ENCODE measurements around the gene YAE1.
"Not testable (repeated sequence)": the region's sequence is repeated elsewhere in the genome, so short reads cannot be mapped to it uniquely, and the experiment has no call there.

YAE1 gene, protein sequence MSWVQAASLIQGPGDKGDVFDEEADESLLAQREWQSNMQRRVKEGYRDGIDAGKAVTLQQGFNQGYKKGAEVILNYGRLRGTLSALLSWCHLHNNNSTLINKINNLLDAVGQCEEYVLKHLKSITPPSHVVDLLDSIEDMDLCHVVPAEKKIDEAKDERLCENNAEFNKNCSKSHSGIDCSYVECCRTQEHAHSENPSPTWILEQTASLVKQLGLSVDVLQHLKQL
- 0.98 to 8.4 (median 5.2) reads per million in 18 experiments for total RNA-seq

DNA sequence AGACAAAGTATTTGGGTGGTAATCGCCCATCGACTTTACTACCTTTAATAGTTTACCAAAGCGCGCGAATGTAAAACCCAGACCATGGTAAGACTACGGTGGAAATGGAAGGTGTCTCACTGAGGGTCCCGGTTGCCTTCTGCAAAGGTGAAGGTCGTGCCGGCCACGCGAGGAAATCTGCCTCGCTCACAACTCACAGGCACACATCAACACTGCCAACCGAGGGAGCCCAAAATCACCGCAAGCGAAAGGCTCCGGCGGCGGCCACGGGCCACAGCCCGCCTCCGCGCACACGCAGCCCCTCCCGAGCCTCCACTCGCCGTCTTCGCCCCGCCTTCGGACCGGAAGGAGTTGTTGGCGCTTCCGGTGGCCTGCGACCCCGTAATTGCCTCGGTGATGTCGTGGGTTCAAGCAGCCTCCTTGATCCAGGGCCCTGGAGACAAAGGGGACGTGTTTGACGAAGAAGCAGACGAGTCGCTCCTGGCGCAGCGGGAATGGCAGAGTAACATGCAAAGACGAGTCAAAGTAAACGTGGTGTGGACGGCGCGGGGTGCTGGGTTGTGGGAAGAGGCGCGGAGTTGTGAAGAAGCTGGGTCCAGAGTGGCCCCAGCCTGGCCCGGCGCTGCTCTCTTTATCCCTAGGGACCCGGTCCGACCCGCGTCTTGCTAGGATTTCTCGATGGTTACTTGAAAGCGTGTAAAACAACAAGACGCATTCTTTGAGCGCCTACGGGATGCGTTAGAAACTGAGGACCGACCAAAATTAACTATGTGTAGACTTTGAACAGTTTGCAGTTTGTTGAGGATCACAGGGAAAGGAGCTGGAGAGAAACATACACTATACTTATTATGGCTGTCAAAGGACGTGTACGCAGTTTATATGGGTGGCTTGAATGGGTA lies at the start of gene YAE1:
Gene YAE1 (plus strand): TSS at position 382 of the 899 bp plus-strand sequence. CDS start 15 bp downstream, at position 397.
- peak; percentile 60 to 76 for DNase-seq

DNA sequence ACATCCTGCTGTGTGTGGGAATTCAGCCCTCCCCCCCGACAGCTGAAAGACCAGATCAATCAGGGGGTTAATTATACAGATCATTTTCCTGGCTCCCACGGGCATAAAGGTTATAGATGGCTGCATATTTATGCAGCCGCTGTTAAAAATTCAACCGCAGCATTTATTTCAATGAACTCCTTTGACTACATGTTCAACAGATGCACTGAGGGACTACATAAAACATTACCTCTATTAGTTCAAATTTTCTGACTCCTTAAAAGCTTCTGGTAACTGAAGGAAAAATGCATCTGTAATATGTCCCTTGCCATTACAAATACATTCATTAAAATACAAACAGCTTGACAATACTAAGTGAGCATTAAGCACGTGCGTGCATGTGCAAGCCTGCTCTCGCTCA lies 49.7 kb upstream of the YAE1 start:
- DNase-seq = no peak

DNA sequence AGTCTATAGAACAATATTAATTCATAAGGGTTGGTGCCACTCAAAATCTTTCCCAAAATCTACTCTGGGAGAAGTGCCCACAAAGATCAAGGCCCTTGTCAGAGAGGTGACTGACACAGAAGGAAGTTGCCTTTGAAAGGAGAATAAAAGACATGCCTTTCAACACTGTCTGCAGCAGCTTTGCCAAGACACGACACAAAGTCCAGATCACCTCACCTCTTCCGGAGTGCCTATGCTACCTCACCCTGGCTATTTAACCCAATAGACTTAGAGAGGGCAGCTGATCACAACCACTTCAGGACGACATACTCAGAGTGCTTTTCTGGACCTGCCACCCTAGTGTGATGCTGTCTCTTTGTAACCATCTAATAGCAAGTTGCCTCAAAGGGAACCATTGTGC lies 49.0 kb upstream of the YAE1 start:
- DNase-seq = no peak

DNA sequence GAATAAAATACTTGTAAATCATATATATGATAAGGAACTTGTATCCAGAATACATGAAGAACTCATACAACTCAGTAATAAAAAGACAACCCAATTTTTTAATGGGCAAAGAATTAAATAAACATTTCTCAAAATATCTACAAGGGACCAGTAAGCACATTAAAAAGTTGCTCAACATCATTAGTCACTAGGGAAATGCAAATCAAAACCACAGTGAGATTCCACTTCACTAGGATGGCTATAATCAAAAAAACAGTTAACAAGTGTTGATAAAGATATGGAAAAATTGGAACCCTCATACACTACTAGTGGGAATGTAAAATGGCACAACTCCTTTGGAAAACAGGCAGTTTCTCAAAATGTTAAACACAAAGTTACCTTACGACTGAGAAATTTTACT lies 40.3 kb upstream of the YAE1 start:
- DNase-seq = no peak

DNA sequence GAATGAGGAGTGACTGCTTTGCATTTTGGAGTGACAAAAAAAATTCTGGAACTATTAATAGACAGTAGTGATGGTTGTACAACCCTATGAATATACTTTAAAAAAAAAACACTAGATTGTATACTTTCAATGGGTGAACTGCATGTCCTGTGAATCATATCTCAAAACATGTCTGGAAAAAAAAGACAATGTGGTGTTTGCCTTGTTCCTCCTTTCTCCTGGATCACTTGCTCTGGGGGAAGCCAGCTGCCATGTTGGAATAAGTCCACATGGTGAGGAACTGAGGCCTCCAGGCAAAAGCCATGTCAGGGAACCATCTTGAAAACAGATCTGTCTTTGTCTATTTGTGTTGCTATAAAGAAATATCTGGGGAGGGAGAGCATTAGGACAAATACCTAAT lies 39.5 kb upstream of the YAE1 start:
- DNase-seq = no peak

DNA sequence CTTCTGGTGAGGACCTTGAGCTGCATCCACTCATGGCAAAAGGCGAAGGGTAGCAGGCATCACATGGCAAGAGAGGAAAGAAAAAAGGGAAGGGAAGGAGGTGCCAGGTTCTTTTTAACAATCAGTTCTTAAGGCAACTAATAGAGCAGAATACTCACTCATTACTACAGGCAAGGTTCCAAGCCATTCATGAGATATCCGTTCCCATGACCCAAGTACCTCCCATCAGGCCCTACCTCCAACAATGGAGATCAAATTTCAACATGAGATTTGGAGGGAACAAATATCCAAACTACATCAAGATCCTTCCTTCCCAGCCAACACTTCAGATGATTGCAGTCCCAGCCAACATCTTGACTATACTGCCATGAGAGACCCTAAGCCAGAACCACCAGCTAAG lies 38.9 kb upstream of the YAE1 start:
- no peak for DNase-seq

DNA sequence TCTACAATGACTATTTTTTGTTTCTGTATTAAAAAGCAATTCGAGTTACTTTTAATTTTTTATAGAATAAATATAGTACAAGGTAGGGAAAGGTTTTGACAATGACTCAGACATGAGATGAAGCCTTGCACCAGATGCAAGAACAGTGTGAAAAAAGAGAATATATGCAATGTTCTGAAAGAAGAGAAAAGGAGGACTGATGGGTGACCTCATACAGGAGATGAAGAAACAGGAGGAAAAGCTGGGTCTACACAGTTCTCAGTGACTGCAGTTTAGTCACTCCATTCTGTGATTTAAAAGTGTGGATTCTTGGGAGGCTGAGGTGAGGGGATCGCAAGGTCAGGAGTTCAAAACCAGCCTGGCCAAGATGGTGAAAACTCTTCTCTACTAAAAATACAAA lies 38.3 kb upstream of the YAE1 start:
- no peak for DNase-seq

DNA sequence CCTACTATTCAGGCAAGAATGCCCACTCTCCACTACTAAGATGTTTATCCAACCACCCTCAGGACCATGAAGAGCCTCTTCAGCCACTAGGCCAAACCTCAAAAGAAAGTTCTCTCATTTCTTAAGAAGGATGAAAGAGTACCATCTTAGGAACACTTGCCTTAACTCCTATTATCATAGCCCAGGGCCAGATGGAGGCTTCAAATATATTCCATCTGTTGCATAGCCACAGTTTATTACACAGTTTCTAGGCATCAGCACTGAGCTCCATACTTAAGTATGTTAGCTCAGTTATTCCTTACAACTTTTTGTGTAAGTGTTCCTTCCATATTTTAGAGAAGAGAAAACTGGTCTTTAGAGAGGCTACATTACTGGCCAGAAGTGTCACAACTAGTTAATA lies 37.4 kb upstream of the YAE1 start:
- no peak for DNase-seq

DNA sequence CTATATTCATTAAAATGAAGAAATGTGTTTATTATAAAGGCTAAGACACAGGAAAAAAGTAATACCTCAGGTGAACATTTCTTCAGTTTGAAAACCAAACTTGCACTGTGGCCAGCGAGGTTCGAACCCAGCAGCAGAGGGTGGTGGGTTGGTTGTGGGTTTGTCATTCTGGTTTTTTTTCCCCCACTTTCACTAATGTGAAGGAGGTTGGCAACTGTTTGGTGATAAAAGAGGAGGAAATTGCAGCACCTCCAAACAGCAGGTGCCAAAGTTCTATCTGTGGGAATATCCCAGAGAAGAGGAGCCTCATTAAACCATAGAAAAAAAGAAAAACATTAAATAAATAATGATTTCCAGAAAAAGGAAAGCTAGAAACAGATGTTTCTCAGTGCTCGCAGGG lies 36.6 kb upstream of the YAE1 start:
- DNase-seq = no peak

DNA sequence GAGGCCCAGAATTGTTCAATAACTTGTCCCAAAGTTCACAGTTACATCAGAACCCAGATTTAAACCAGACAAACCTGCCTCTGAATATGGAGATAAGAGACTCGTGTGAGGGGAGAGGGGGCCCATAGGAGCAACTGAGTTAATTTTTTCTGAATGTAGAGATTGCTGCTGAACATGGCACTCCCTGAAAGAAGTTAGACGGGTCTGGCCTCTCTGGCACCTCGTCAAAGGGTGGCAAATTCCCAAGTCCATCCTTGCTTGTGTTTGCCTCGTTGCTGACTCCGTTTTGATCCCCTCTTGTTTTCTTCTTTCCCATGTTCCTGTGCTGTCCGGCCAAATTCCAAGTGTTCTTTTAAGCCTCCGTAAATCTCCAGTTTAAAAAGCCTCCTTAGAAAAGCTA lies 35.2 kb upstream of the YAE1 start:
- no peak for DNase-seq

DNA sequence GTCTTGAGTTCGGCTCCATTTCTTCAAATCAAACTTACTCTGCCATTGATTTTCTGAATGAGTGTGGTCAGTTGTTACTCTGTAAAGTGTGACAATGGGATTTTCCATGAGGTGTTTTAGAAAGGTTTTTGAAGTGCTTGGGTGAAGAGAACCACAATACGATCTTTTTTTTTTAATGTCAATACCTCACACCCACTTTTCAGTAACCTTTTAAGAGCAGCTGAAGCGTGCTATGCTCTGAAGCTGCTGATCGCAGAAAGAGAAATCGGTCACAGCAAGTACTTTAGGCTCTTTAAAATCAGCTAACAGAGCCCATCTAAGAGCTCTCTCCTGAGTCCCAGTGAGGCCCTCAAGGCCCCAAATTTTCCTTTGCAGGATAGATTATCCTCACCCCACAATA lies 34.4 kb upstream of the YAE1 start:
- no peak for DNase-seq

DNA sequence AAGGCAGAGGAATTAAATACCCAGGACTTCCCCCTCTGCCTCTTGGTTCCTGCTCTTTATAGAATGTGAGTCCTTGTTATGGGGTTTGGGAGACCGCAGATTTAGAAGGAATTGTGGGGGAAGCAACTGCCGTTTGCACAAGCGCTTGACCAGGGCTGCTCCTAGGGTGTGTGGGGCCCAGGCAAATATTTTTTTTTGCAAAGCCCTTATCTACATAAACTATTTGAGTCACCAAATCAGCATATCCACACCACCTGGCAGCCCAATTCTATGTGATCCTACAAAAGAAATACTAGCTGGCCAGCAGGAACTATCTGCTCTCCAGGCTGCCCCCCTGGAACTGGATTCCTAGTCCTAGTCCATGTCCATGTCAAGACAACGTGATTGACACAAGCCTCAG lies 33.4 kb upstream of the YAE1 start:
- DNase-seq = no peak

DNA sequence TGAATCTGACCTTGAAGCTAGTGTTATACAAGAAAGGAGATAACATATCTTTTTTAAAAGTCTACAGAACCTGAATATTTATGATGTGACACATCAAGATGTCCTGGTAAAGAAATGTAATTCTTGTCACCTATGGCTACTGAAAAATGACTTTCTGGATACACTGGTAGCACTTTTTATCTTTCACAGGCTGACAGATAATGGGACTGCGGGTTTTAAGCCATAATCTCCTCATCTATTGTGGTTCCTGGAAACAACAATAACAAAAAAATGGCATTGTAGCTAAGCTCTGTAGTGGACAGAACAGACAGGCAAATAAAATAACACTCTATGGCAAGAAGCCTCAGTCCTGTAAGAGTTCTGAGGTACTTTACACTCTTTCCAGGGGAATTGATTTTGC lies 31.6 kb upstream of the YAE1 start:
- no peak for DNase-seq

DNA sequence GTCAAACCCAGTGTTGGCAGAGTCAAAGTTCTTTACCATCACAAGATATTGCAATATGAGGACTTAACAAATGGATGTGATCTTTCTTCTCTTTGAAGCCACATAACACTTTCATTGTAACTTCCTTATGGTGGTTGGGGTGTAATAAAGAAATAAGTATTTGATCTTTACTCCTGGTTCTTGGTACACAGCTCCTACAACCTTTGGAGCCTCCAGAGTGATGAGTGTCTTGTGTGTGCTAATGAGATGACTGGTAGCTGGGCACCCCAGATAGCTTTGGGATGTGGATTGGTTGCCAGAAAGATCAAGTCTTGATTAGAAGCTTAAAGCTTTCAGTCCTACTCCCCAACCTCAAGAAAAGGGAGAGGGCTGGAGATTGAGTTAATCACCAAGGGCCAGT lies 31.1 kb upstream of the YAE1 start:
- no peak for DNase-seq

DNA sequence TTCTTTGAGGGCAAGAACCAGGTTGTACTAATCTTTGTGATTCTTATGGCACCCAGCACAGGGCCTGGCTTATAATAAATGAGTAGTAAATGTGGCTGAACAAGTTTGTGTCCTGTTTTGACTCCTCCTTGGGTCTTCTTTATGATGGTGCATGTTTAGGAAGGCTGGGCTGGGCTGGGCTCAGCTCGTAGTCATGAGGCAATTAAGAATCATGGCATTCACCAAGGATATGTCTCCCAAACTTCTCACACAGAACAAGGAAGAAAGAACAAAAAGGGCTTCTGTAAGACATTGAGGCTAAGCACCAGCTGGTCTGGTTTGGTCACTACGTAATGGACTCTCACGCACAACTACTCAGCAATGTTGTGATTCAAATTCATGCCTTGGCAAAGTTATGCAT lies 30.5 kb upstream of the YAE1 start:
- DNase-seq = no peak

DNA sequence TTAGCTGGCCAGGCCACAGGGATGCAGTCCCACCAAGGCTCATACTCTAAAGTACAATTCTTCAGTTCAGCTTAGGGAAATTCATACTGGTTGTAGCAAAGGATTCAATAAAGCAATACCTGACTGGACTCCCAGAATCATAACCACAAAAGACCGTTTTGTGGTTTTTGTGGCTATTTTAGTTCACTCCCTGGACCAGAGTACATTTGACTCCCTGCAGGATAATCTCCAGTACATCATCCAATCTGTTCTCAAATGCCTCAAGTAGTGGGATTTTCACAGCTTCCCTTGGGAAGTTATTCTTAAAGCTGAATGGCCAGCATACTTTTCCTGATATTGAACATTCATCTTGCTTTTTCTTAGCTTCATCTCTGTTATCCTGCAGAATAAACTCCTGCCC lies 29.3 kb upstream of the YAE1 start:
- no peak for DNase-seq

DNA sequence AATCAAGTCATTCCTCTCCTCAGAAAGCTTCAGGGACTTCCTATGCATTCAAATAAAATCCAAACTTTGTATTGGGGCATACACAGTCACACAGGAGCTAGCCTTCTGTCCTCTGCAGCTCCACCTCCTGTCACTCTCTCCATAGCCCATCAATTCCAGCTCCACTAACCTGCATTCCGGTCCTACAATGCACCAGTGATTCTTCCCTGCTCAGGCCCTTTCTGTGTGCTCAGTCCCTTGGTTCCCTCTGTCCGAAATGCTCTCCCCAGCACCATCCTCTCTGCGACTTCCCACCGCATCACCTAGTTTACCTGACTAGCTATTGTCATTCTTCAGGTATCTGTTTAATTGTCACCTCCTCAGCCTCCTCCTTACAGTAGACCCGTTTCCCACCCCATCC lies 26.4 kb upstream of the YAE1 start:
- no peak for DNase-seq

DNA sequence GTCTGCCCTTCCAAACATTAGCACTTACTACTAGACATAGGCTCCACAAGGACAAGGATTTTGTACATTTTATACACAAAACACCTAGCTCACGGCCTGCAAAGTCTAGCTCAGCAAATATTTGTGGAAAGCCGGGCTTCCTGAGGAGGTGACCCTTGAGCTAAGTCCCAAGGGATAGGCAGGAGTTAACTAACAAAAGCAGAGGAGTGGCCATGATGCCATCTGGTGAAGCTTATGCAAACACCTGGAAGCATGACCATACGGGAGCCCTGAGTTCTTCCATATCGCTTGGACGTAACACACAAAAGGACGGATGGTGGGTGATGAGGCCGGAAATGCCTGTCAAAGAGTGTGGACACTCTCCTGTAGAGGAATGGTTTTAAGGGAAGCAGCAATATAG lies 25.9 kb upstream of the YAE1 start:
- no peak for DNase-seq

DNA sequence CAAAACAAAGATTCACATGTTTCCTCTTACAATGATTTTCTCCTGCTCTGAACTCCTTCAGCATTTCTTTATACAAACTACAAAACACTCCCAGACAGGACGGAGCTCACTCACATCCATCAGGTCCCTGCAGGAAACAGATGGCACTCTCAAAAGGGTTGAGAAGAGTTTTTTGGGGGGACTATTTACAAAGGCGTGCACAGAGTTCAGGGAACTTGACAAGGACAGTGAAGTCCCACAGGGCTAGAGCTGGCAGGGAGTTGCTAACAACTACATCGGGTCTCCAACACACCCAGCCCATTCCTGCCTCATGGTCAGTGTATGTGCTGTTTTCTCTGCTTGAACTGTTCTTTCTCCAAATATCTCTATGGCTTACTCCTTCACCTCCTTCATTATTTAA lies 24.7 kb upstream of the YAE1 start:
- no peak for DNase-seq

DNA sequence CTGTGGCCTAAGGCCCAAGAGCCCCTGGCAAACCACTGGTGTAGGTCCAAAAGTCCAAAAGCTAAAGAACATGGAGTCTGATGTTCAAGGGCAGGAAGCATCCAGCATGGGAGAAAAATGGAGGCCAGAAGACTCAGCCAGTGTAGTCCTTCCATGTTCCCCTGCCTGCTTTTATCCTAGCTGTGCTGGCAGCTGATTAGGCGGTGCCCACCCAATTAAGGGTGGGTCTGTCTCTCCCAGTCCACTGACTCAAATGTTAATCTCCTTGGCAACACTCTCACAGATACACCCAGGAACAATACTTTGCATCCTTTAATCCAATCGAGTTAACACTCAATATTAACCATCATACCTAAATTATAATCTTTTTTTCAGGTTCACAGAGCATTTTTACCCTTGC lies 21.4 kb upstream of the YAE1 start:
- DNase-seq = not testable (repeated sequence)

DNA sequence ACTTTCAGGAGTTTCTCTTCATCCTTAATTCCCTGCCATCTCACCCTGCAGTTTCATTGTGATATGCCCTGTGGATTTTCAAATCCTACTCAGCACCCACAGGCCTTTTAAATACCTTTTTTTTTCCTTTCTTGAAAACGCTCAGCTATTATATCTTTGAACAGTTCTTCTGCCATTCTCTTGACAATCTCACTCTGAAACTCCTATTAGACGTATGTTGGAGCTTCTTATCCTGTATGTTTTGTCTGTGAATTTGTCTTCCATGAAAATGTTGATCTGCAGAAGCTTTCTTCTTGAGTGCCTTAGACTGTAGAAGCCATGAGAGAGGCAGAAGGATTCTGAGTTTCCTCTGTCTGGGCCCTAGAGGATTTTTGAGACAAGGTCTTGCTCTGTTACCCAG lies 18.9 kb upstream of the YAE1 start:
- DNase-seq = no peak

DNA sequence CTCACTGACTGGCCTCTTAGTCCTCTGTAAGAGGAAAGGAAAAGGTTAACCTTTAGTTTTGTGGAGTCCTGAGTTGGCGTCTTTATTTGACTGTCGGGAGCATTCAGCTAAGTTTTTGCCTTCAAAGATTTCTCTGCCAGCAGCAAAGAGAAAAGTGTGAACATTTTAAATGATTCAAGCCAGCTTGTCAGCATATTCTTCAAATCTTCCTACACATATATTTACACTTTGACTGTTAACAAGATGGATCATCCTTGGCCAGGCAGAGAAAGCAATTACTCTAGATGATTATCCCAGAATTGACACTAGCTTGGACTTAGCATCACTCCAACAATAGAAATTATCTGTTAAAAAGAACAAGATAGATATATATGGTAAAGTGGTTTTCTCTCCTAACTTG lies 15.8 kb upstream of the YAE1 start:
- no peak for DNase-seq

DNA sequence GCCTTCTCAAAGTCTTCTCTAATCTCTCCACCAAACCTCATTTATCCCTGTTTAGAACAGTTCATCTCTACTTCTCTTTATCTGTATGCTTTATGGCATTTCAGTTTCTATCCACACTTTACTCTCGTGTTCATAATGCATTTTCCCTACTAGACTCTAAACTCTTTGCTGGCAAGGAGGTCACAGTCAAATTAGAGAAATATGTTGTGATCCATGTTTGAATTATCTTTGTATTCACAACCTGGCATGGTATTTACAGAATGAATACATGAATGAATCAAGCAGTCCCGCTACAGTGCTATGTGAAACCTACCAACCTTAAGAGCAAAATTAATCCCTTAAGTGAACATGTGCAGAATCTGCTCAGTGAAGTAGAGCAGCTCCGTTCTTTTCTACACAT lies 12.8 kb upstream of the YAE1 start:
- DNase-seq = no peak

DNA sequence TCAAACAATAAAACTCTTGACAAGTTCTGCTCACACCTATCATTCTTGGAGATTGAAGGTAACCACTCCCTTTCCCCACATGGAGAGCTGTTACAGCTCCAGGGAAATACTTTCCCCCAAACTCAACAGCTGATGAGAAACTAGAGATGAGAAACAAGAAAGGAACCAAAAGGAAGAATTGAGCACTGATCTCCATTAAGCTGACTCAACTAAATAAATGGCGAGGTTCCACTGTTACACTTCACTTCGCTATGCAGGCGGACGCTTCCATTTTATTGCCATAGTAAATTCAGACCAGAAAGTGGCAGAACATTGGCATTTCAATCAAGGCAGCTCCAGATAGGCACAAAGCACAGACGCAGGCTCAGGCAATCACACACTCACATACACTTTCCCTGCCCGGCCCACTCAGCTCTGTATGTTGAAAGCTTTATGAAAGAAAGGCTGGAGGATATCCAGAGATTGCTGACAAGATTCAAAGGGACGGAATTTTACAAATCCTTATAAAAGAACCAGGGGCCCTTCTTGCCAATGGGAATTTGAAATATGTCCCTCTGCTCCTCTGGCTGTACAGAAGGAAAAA lies 11.5 kb upstream of the YAE1 start:
- no peak for DNase-seq

Data from inflammatory macrophage (primary cell).